Left ventricle myocardium inferior (tissue), 1 donor: ENCODE results near the gene SRBD1. TPM values are rescaled to one million over a fixed set of nuclear protein-coding genes. Genes with fewer than 3 reads are reported as not detected.

Experiments
- DNase-seq: peaks from one replicate; pipeline ENCODE4 v3.0.0-alpha.2; 2020
- H3K27ac ChIP-seq: fragments of 200-600 bp; replicated peaks from 2 replicates; pipeline ENCODE4 v1.8.0; 2021
- H3K27me3 ChIP-seq: fragments of 200-600 bp; 2 replicates; pipeline ENCODE4 v1.8.0; 2021; ENCODE audit warnings: low read depth
- H3K36me3 ChIP-seq: fragments of 200-600 bp; 2 replicates; pipeline ENCODE4 v1.8.0; 2021
- H3K4me1 ChIP-seq: fragments of 200-600 bp; 2 replicates; pipeline ENCODE4 v1.8.0; 2021
- H3K4me3 ChIP-seq: fragments of 200-600 bp; 2 replicates; pipeline ENCODE4 v1.8.0; 2021; ENCODE audit warnings: mild to moderate bottlenecking, moderate library complexity
- H3K9me3 ChIP-seq: fragments of 200-600 bp; replicated peaks from 2 replicates; pipeline ENCODE4 v1.8.0; 2021
- intact Hi-C: fragments of 100-400 bp; cut with micrococcal nuclease; formaldehyde crosslinking; loops from one replicate; pipeline ENCODE4 v1.11.0; 2022
- total RNA-seq: library from RNA; stranded (reverse); fragmentation: NEBNext Ultra II Directional; extraction: Animal tissue kit (Norgen Biotek cat#: 25700); gene quantifications from one replicate; pipeline ENCODE4 v1.2.1, GENCODE V29; 2021
- TF ChIP-seq, protein P1 (sequence below): fragments of 200-600 bp; IDR thresholded peaks from 2 replicates; pipeline ENCODE4 v1.8.0; 2021; ENCODE audit warnings: antibody characterized with exemption, mild to moderate bottlenecking, borderline replicate concordance
- donor health status: DM: no; HTN: yes; CAD: no; lungs with severe emphysema.

Gene SRBD1
- total RNA-seq, 1 donor from 2014 or later: 11.8 TPM

DNA sequence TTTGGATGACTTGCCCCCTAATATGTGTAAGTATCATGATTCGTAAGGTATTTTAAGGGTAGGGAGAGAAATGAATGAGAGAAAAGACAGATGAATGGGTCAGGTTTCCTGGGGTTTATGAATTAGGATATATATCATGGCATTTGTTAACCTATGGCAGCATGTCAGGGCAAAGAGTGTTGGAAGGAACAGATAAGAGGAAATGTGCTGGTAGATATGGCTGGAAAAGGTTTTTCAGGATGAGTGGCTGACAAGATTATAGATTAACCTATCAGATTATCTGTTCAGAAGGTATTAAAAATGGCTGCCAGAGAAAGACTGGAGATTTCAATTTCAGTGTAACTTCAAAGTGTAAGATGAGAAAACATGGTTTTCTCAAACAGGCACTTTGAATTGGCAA lies 67.8 kb downstream of the SRBD1 start:
- TF ChIP-seq, protein P1, sequence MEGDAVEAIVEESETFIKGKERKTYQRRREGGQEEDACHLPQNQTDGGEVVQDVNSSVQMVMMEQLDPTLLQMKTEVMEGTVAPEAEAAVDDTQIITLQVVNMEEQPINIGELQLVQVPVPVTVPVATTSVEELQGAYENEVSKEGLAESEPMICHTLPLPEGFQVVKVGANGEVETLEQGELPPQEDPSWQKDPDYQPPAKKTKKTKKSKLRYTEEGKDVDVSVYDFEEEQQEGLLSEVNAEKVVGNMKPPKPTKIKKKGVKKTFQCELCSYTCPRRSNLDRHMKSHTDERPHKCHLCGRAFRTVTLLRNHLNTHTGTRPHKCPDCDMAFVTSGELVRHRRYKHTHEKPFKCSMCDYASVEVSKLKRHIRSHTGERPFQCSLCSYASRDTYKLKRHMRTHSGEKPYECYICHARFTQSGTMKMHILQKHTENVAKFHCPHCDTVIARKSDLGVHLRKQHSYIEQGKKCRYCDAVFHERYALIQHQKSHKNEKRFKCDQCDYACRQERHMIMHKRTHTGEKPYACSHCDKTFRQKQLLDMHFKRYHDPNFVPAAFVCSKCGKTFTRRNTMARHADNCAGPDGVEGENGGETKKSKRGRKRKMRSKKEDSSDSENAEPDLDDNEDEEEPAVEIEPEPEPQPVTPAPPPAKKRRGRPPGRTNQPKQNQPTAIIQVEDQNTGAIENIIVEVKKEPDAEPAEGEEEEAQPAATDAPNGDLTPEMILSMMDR: no peak
- Histone ChIP-seq H3K27me3 (no peaks in the 10 kb centered on the region), H3K9me3 (peaks cover 16% of the 10 kb centered on the region), H3K36me3 (peaks cover 68% of the 10 kb centered on the region), H3K4me1 (no peaks in the 10 kb centered on the region), H3K27ac (no peak overlapping the region), H3K4me3 (no peak overlapping the region)
- intact Hi-C loops: no loop called here
- DNase-seq: no peak

DNA sequence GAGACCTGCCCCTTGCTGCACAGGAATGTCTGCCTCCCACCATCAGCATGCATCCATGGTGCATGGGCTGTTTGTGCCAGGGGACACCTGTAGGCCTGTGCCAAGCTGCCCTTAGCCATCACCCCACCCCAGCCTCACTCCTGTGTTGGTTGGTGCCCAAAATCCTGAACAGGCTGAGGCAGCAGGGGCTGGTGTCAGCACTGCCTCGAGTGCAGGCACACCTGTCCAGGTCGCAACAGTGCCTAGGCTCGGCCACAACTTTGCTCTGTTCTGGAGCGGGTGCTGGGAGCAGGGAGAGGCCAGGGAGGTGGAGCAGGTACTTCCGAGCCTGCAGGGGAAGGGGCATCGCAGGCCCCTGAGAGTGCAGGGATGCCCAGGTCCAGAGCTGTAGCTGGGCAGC lies 69.1 kb downstream of the SRBD1 start:
- H3K4me3 ChIP-seq: no peak overlapping the region
- TF ChIP-seq, protein P1: no peak
- no peaks in the 10 kb centered on the region for H3K27me3 ChIP-seq
- no peak for DNase-seq
- no peaks in the 10 kb centered on the region for H3K4me1 ChIP-seq
- H3K27ac ChIP-seq: no peak overlapping the region
- peaks cover 63% of the 10 kb centered on the region for H3K36me3 ChIP-seq
- intact Hi-C loops: no loop called here
- H3K9me3 ChIP-seq: peaks cover 16% of the 10 kb centered on the region

DNA sequence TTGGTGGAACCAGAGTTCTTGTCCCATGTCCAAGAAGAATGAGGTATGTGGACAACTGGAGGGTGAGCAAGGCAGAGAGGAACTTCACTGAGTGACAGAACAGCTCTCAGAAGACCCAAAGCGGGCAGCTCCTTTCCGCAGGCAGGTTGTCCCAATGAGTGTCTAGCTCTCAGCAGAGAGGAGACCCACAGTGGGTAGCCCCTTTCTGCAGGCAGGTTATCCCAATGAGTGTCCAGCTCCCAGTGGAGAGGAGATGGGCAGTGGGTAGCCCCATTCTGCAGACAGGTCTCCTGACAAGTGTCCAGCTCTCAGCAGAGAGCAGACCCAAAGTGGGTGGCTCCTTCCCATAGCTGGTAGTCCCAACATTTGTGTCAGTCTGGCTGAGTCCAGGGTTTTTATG lies 69.6 kb downstream of the SRBD1 start:
- no peak overlapping the region for H3K27ac ChIP-seq

DNA sequence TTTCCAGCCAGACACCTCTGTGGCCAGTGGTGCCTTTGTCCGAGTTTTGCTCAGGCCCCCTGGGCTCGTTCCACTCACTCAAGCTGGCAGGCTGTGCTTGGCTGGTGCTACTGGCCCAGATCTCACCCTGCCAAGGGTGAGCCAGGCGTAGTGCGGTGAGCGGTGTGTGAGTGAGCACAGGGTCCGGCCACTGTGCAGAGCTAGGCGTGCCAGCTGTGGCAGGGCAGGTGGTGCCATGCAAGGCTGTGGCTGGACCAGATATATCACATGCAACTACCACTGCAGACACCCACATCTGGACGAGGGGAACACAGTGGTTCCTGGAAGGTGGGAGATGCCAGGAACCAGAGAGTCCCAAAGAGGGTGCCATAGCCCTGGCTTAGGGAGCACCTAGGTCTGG lies 70.1 kb downstream of the SRBD1 start:
- H3K4me3 ChIP-seq: no peak overlapping the region
- intact Hi-C loops: no loop called here
- peaks cover 52% of the 10 kb centered on the region for H3K36me3 ChIP-seq
- DNase-seq: no peak
- no peak overlapping the region for H3K27ac ChIP-seq
- TF ChIP-seq, protein P1: no peak
- no peaks in the 10 kb centered on the region for H3K27me3 ChIP-seq
- no peaks in the 10 kb centered on the region for H3K4me1 ChIP-seq
- peaks cover 16% of the 10 kb centered on the region for H3K9me3 ChIP-seq

More for the DNA sequence above, 69.6 kb downstream of the SRBD1 start:
- Histone ChIP-seq H3K4me1 (no peaks in the 10 kb centered on the region), H3K4me3 (no peak overlapping the region), H3K27me3 (no peaks in the 10 kb centered on the region), H3K9me3 (peaks cover 16% of the 10 kb centered on the region), H3K36me3 (peaks cover 57% of the 10 kb centered on the region)
- TF ChIP-seq, protein P1: no peak
- DNase-seq: no peak
- intact Hi-C loops: no loop called here

DNA sequence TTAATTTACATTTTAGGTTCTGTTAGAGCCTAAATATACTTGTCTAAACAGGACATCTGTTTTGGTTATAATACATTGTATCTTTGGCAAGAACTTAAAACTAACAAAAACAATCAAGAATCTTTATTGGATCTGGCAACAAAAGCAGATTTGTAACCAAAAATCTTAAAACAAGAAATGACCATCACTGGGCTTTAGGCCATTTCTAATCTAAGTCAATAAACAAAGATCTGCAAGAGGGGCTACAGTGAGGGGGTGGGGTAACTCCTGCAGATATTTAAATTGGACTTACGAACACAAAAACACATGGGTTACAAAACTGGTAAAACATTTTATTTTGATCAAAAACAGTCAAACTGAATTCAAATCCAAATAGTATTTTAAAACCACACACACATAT lies 77.3 kb downstream of the SRBD1 start:
- Histone ChIP-seq H3K4me3 (no peak overlapping the region), H3K4me1 (no peaks in the 10 kb centered on the region), H3K27ac (no peak overlapping the region), H3K36me3 (no peaks in the 10 kb centered on the region), H3K27me3 (no peaks in the 10 kb centered on the region), H3K9me3 (no peaks in the 10 kb centered on the region)
- no peak for DNase-seq
- TF ChIP-seq, protein P1: no peak
- intact Hi-C loops: no loop called here

DNA sequence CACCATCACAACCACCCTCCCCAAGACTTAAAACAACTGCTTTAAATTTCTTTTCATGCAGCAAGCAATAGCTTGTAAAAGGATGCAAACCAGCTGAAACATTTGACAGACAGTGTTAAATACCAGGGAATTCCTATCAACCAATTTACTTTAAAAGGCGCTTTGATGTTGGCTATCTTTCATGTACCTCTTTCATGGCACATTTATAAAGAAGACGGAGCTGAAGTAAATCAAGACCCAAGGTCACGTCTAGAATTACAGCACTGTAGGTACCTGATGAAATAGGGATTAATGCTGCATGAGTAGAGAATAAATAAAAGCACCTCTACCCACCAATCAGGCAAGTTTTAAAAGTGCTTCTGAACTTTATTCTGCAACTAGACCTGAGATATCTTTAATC lies 78.9 kb downstream of the SRBD1 start:
- intact Hi-C loops: no loop called here
- Histone ChIP-seq H3K27ac (no peak overlapping the region), H3K9me3 (no peaks in the 10 kb centered on the region)

More for the DNA sequence above, 78.9 kb downstream of the SRBD1 start:
- H3K36me3 ChIP-seq: no peaks in the 10 kb centered on the region
- no peak overlapping the region for H3K4me3 ChIP-seq
- no peaks in the 10 kb centered on the region for H3K4me1 ChIP-seq
- DNase-seq: no peak
- no peaks in the 10 kb centered on the region for H3K27me3 ChIP-seq
- TF ChIP-seq, protein P1: no peak
